Stimulated activated CD8-positive, alpha-beta memory T cell treated with anti-CD3 and anti-CD28 coated beads, Interleukin-2, amount 100 ng/mL, for 48 hours (primary cell): ENCODE results near the gene PURA.
A peak's percentile ranks its signal among the peaks of the same experiment; 100 is the strongest.

Experiments
- DNase-seq, 2 donors: peaks; one replicate each; pipeline ENCODE4 v3.0.0-alpha.2; 2020; ENCODE audit warnings: low read depth in 2 of 2

PURA gene

GRCh38 chr5:140109759-140110645, 3.9 kb upstream of the PURA start:
- DNase-seq, result no peak

GRCh38 chr5:140110646-140110957, 3.3 kb upstream of the PURA start:
- no peak for DNase-seq

- DNase-seq, result no peak
Measured at GRCh38 chr5:140111011-140111858, 2.7 kb upstream of the PURA start.

GRCh38 chr5:140111859-140112551, 1.9 kb upstream of the PURA start:
- no peak for DNase-seq

- DNase-seq, result no peak
Measured at GRCh38 chr5:140112685-140113179, 1.2 kb upstream of the PURA start.

GRCh38 chr5:140113180-140113698, 670 bp upstream of the PURA start:
- DNase-seq, result no peak

- DNase-seq, result peak; percentile 27 to 32
Measured at GRCh38 chr5:140114341-140115185, 654 bp downstream of the PURA start.

- DNase-seq, result no peak
Measured at GRCh38 chr5:140115186-140115500, 1.2 kb downstream of the PURA start.

- no peak for DNase-seq
Measured at GRCh38 chr5:140116716-140117115, 2.8 kb downstream of the PURA start.

- no peak for DNase-seq
Measured at GRCh38 chr5:140117523-140117922, 3.6 kb downstream of the PURA start.

GRCh38 chr5:140118302-140118936, 4.5 kb downstream of the PURA start:
- no peak for DNase-seq

GRCh38 chr5:140125637-140126036, 11.7 kb downstream of the PURA start, which contains the start of gene IGIP:
TSS of gene IGIP (plus strand) at chr5:140125937. CDS start at chr5:140128477, 2,540 bp downstream.
- DNase-seq, result no peak

GRCh38 chr5:140126315-140127012, 12.6 kb downstream of the PURA start:
- DNase-seq, result no peak

GRCh38 chr5:140128376-140128775, 14.5 kb downstream of the PURA start:
- DNase-seq, result no peak

- DNase-seq, result no peak
Measured at GRCh38 chr5:140130949-140131733, 17.2 kb downstream of the PURA start.

GRCh38 chr5:140131967-140132409, 18.1 kb downstream of the PURA start:
- DNase-seq, result no peak

GRCh38 chr5:140133514-140134167, 19.7 kb downstream of the PURA start:
- DNase-seq, result no peak

GRCh38 chr5:140134277-140134935, 20.5 kb downstream of the PURA start:
- DNase-seq, result no peak
